GM18520 (cell line): ENCODE results near the gene HDGF.
"Not testable (repeated sequence)": the region's sequence is repeated elsewhere in the genome, so short reads cannot be mapped to it uniquely, and the experiment has no call there.

Source experiments
- ATAC-seq: cut with Tn5 transposase; IDR thresholded peaks from one replicate; pipeline ENCODE4 v1.9.1; 2021; ENCODE audit not compliant: unreplicated experiment

Gene HDGF

GRCh38 chr1:156767101-156767878, 15.8 kb upstream of the HDGF start, which contains the start of gene PRCC:
Gene PRCC (plus strand): TSS chr1:156767535. CDS start chr1:156767772, 237 bp downstream.
- ATAC-seq = peak; percentile 90

- ATAC-seq = peak; percentile 1
Measured at GRCh38 chr1:156766298-156767100, 15.0 kb upstream of the HDGF start.

GRCh38 chr1:156765666-156766065, 14.2 kb upstream of the HDGF start:
- no peak for ATAC-seq

- ATAC-seq = not testable (repeated sequence)
Measured at GRCh38 chr1:156765136-156765535, 13.7 kb upstream of the HDGF start.

- no peak for ATAC-seq
Measured at GRCh38 chr1:156760796-156761104, 9.3 kb upstream of the HDGF start.

GRCh38 chr1:156760092-156760795, 8.8 kb upstream of the HDGF start:
- no peak for ATAC-seq

- not testable (repeated sequence) for ATAC-seq
Measured at GRCh38 chr1:156757572-156758253, 6.2 kb upstream of the HDGF start.

GRCh38 chr1:156756355-156756754, 4.9 kb upstream of the HDGF start:
- ATAC-seq = no peak

GRCh38 chr1:156755527-156755950, 4.1 kb upstream of the HDGF start:
- no peak for ATAC-seq

GRCh38 chr1:156754219-156754618, 2.7 kb upstream of the HDGF start:
- ATAC-seq = no peak

GRCh38 chr1:156752843-156753482, 1.5 kb upstream of the HDGF start:
- no peak for ATAC-seq

- ATAC-seq = peak; percentile 82
Measured at GRCh38 chr1:156751757-156752481, 444 bp upstream of the HDGF start.

GRCh38 chr1:156750711-156751450, 594 bp downstream of the HDGF start:
- peak; percentile 10 for ATAC-seq

- ATAC-seq = no peak
Measured at GRCh38 chr1:156750191-156750672, 1.2 kb downstream of the HDGF start.

GRCh38 chr1:156749419-156750118, 1.9 kb downstream of the HDGF start:
- ATAC-seq = no peak

- no peak for ATAC-seq
Measured at GRCh38 chr1:156748670-156749418, 2.6 kb downstream of the HDGF start.

- ATAC-seq = no peak
Measured at GRCh38 chr1:156747742-156748669, 3.5 kb downstream of the HDGF start.
